Activated CD4-positive, alpha-beta T cell treated with anti-CD3 and anti-CD28 coated beads, Interleukin-2, Interleukin-6, amounts not matched to agents 100 ng/mL and 50 ng/mL, durations not matched to agents 16 hours and 8 hours (primary cell): ENCODE measurements around the gene BCR.
A peak's percentile ranks its signal among the peaks of the same experiment; 100 is the strongest.

Experiments
- DNase-seq: peaks from one replicate; pipeline ENCODE4 v3.0.0-alpha.2; 2020

BCR gene

GRCh38 chr22:23177197-23177596 lies 3.1 kb upstream of the BCR start:
- no peak for DNase-seq

DNA sequence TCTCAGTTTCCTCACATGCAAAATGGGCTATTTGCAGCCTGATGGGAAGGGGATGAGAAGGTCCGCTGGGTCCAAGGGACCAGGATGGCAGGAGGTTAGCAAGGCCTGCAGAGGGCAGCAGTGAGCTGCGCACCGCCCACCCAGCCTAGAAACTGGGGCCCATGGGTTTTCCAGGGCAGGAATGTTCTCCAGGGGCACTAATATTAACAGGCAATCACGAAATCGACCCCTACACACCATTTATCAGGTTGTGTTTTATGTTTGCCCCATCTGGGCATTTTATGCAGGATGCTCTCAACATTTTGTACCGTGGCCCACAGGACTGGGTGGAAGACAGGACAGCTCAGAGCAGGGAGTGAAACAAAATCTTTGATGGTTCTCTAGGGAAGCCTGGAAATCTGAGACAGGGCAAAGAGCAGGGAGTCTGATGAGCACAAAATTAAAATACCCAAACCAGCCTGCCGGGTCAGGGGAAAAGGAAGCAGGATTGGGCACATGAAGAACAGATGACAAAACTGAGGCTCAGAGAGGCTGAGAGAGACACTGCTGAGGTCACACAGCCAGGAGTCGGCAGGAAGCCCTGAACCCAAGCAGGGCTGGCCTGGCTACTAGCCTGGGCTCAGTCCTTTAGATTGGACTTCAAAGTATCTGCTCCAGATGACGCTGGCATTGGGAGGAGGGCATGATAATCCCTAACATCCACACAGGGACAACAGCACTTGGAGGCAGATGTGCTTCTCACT lies 1.6 kb upstream of the BCR start:
- DNase-seq, result peak; percentile 72

- DNase-seq, result no peak
Measured at GRCh38 chr22:23179381-23180299, 669 bp upstream of the BCR start.

DNA sequence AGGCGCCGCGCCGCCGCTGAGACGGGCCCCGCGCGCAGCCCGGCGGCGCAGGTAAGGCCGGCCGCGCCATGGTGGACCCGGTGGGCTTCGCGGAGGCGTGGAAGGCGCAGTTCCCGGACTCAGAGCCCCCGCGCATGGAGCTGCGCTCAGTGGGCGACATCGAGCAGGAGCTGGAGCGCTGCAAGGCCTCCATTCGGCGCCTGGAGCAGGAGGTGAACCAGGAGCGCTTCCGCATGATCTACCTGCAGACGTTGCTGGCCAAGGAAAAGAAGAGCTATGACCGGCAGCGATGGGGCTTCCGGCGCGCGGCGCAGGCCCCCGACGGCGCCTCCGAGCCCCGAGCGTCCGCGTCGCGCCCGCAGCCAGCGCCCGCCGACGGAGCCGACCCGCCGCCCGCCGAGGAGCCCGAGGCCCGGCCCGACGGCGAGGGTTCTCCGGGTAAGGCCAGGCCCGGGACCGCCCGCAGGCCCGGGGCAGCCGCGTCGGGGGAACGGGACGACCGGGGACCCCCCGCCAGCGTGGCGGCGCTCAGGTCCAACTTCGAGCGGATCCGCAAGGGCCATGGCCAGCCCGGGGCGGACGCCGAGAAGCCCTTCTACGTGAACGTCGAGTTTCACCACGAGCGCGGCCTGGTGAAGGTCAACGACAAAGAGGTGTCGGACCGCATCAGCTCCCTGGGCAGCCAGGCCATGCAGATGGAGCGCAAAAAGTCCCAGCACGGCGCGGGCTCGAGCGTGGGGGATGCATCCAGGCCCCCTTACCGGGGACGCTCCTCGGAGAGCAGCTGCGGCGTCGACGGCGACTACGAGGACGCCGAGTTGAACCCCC lies 798 bp downstream of the BCR start:
- DNase-seq, result peak; percentile 32

- no peak for DNase-seq
Measured at GRCh38 chr22:23181721-23182308, 1.5 kb downstream of the BCR start.

DNA sequence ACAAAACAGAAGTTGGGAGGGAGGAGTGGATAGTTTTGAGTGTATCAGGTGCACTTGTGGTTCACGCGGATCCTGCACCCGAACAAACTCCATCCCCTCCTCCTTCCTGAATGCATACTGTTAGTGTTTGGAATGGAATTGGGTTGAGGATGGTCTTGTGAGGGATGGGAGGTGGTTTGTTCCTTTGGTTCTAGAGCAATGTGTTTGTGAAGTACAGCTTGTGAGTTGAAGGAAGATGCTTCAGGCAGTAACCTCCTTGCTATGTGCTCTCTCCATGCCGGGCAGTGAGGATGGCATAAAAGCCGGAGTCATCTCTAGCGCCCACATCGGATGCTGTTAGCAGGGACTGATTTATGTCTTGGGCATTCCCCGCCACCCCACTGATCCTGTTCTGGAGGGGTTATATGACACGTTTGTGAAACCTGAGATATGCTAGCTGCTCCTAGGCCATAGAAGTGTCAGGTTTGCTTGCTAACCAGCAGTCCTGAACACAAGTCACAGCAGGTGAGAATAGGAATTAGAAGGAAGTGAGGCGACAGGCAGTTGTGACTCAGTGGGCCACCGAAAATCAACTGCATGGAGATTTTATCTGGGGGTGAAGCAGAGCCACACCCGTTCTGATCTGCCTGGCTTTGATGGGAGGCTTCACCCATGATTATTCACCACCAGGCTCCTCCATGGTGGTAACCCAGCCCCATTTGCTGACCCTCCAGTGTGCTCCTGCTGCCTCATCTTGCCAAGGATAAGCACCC lies 2.2 kb downstream of the BCR start:
- DNase-seq, result peak; percentile 76

GRCh38 chr22:23183061-23183698 lies 2.9 kb downstream of the BCR start:
- no peak for DNase-seq

DNA sequence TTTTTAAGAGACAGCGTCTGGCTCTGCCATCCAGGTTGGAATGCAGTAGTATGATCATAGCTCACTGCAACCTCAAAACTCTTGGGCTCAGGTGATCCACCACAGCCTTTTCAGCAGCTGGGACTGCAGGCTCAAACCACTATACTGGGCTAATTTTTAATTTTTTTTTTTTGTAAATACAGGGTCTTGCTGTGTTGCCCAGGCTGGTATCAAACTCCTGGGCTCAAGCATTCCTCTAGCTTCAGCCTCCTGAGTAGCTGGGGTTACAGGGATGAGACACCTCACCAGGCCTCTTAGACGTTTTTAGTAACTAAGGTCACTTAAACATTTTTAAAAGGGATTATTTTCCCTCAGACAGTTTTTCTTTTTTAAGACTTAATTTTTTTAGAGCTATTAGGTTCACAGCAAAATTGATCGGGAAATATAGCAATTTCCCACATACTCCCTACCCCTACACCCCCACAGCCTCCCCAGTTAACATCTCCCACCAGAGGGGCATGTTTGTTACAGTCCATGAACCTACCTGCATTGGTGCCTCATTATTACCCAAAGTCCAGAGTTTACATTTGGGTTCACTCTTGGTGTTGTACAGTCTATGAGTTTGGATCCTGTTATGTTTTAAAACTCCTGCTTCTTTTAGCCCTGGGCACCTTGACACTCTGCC lies 3.9 kb downstream of the BCR start:
- no peak for DNase-seq

DNA sequence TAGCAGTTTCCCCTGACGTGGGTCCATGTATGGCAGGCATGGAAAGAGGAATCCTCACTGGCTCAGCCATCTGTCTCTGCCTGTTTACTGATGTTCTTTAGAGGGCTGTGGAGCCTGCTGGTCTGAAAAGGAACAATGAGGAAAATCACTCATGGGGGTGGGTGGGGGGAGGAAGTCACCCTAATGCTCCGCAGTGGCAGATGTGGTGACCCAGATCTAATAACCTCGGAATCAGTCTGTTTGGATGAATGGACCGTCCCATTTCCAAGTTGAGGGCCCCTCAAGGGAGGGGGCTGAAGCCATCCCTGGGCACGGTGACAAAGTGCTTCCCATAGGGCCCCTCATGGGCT lies 4.4 kb downstream of the BCR start:
- DNase-seq, result no peak

DNA sequence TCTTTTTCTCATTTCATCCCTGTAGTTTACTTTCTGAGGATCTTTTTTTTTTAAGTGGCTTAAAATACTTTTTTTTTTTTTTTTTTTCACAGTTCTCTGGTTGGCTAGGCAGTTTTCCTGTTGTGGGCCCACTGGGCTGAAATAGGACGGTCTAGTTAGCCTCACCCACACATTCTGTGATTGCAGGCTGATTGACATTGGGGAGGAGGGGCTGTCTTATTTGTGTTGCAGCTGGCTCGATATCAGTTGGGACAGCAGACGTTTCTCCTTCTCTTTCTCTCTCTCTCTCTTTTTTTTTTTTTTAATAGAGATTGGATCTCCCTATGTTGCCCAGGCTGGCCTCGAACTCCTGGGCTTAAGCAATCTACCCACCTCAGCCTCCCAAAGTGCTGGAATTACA lies 6.9 kb downstream of the BCR start:
- no peak for DNase-seq

DNA sequence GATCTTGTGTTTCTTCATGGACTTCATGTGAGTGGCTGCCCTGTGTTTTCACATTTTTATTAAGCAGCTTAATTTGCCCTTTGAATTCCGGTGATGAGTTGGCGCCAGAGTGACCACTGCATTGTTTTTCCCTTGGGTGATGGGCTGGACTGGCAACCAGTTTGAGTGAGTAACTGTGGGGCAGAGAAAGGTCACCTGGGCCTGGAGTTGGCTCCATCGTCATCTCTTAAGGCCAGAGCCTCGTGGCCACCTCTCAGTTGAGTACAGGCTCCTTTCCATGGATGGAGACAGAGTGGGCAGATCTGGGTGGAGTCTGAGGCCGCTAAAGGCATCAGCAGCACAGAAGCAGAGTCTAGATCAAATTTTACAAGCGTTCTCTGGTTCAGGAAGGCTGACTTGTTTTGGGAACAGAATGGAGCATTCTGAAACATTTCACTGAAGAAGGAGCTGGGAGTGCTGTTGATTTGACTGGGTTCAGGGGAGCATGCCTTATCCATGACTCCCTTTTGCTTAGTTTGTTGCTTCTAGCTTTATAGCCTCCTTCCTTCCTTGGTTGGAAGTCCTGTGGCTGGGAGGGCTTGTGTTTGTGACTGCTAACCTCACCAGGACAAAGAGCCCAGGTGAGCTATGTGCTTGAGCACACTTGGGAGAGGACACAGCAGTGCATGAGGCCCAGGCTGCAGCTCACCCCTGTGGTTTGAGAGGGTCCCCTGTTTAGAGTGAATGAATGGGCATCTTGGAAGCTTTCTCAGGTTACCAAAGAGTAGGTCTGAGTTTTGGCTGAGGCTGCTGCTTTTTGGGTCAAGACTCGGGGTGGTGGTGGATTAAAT lies 7.8 kb downstream of the BCR start:
- DNase-seq, result no peak

GRCh38 chr22:23190526-23190925 lies 10.2 kb downstream of the BCR start:
- no peak for DNase-seq

- DNase-seq, result no peak
Measured at GRCh38 chr22:23192133-23192532, 11.8 kb downstream of the BCR start.

- DNase-seq, result no peak
Measured at GRCh38 chr22:23192558-23192957, 12.2 kb downstream of the BCR start.

- DNase-seq, result no peak
Measured at GRCh38 chr22:23193196-23193827, 13.0 kb downstream of the BCR start.

DNA sequence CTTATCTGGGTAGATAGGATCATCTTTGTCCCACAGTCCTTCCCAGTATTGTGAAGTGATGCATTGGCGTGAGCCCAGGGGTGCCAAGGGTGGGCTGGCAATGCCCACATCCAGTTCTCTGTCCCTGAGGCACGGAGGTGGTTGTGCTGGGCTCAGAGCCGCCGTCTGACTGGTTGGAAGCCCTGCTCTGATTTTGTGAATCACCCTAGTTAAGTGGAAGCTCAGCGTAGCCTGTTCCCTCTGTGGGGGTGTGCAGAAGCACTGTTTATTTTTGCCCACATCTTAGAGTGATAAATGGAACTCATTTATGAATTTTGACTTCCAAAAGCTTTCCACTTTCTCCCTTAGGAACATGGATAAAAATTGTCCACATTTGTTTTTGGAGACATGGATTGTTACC lies 13.6 kb downstream of the BCR start:
- no peak for DNase-seq

DNA sequence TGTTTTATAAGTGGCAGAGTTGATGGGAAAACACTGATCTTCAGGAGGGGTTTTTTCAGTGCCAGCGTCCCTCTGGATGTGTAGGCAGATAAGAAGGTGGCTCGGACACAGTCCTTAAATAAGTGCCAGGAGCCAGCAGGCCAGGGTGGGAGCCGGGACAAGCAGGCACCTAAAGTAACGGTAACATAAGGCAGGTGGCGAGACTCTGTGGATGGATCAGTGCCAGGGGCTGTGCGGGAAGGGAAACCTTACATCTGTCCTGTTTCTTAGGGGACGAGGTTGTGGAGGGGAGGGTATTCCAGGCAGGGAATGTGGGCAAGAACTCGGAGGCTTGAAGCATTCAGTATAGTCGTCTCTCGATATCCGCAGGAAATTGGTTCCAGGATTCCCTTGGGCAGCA lies 15.9 kb downstream of the BCR start:
- DNase-seq, result no peak

- DNase-seq, result no peak
Measured at GRCh38 chr22:23197836-23198235, 17.5 kb downstream of the BCR start.

DNA sequence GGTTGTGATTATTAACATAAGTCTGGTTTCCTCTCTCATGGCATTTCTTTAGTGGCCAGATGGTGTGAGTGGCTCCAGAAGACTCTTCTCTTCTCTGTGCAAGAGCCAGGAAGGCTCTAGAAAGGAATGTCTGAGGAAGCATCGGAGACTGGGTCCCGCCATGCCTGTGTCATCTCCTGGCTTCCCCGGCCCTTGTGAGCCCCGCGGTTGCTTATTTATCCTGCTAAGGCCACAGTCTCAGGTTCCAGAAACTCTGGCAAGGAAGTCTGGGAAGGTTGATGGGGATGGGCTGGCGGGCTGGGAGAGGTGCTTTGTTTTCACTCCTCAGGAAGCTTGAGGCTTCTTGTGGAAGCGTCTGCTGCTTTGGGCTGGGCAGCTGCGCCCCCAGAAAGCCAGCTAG lies 18.9 kb downstream of the BCR start:
- DNase-seq, result no peak

- no peak for DNase-seq
Measured at GRCh38 chr22:23200898-23201297, 20.6 kb downstream of the BCR start.
